Omental fat pad (tissue), 4 donors: ENCODE results near the gene AGO3. TPM values are rescaled to one million over a fixed set of nuclear protein-coding genes. Genes with fewer than 3 reads are reported as not detected.

Experiments used
- ATAC-seq: fragments of 150-250 bp; one replicate; pipeline ENCODE4 v1.9.1; 2016; ENCODE audit warnings: mild to moderate bottlenecking, moderate library complexity; ENCODE audit not compliant: low FRiP score
- DNase-seq: peaks from one replicate; pipeline ENCODE4 v3.0.0-alpha.2; 2019; ENCODE audit warnings: low spot score
- CTCF ChIP-seq, 3 donors: fragments of 450-650 bp; IDR thresholded peaks; one replicate each; pipeline ENCODE4 v1.5.1; 2016 to 2017; ENCODE audit warnings: antibody characterized with exemption in 3 of 3, mild to moderate bottlenecking in 3 of 3, moderate library complexity in 2 of 3
- total RNA-seq, 4 donors: library from RNA; depleted of rRNA; stranded (reverse); fragments of >200 nt; gene quantifications; one replicate each; pipeline ENCODE4 v1.1.0, GENCODE V29; 2016

Gene AGO3
- total RNA-seq, 4 donors from 2014 or later, result 22.3 to 39.9 (median 30.6) TPM

GRCh38 chr1:36094621-36095061 is 163.7 kb downstream of the AGO3 start:
- TF ChIP-seq CTCF (IDR thresholded peaks at IDR 0.05), result no peak
- DNase-seq (no peak), ATAC-seq (no peak)

GRCh38 chr1:36095760-36096405 is 165.0 kb downstream of the AGO3 start:
- DNase-seq (no peak), ATAC-seq (no peak)
- TF ChIP-seq CTCF (IDR thresholded peaks at IDR 0.05), result no peak

GRCh38 chr1:36096500-36097432 is 165.9 kb downstream of the AGO3 start:
- ATAC-seq (no peak), DNase-seq (no peak)
- no peak for TF ChIP-seq CTCF (IDR thresholded peaks at IDR 0.05)

- TF ChIP-seq CTCF (IDR thresholded peaks at IDR 0.05), result no peak
- DNase-seq, result no peak
These were observed 167.0 kb downstream of the AGO3 start for GRCh38 chr1:36097693-36098585.

GRCh38 chr1:36098650-36099365 is 167.9 kb downstream of the AGO3 start:
- ATAC-seq, result no peak
- no peak for TF ChIP-seq CTCF (IDR thresholded peaks at IDR 0.05)
- no peak for DNase-seq

More at GRCh38 chr1:36097693-36098585, 167.0 kb downstream of the AGO3 start:
- no peak for ATAC-seq

GRCh38 chr1:36099681-36100341 is 168.9 kb downstream of the AGO3 start:
- TF ChIP-seq CTCF (IDR thresholded peaks at IDR 0.05), result peak in 1 of 3 donors; percentile 15
- peak; percentile 72 for DNase-seq
- ATAC-seq, result peak; percentile 50
